NB4 (cell line): ENCODE data around the gene PIK3AP1.
"Not testable (repeated sequence)": the region's sequence is repeated elsewhere in the genome, so short reads cannot be mapped to it uniquely, and the experiment has no call there.

ENCODE experiments used
- DNase-seq: peaks from one replicate; pipeline ENCODE4 v3.0.0; 2010; ENCODE audit warnings: low read depth
- H3K4me3 ChIP-seq: one replicate; pipeline ENCODE4 v1.5.1; 2011; ENCODE audit warnings: mild to moderate bottlenecking, low read depth, low read length, moderate library complexity
- CTCF ChIP-seq: IDR thresholded peaks from one replicate; pipeline ENCODE4 v1.5.1; 2012; ENCODE audit warnings: low read depth, low read length
- MAX ChIP-seq: IDR thresholded peaks from 2 replicates; pipeline ENCODE4 v1.6.1; 2011; ENCODE audit warnings: low read depth, low read length
- MYC ChIP-seq: IDR thresholded peaks from 2 replicates; pipeline ENCODE4 v1.6.1; 2011; ENCODE audit warnings: low read depth, low read length
- POLR2A ChIP-seq: IDR thresholded peaks from 2 replicates; pipeline ENCODE4 v1.6.1; 2011; ENCODE audit warnings: mild to moderate bottlenecking; ENCODE audit not compliant: insufficient read length; ENCODE audit errors: extremely low read depth

Gene PIK3AP1

GRCh38 chr10:96556003-96556402 is 164.3 kb downstream of the PIK3AP1 start:
- DNase-seq = peak; percentile 44
- H3K4me3 ChIP-seq = no peak overlapping the region
- TF ChIP-seq MAX (no peak), MYC (no peak), POLR2A (no peak), CTCF (peak; percentile 55)

- TF ChIP-seq MYC (no peak), CTCF (no peak), MAX (no peak), POLR2A (no peak)
- H3K4me3 ChIP-seq = no peak overlapping the region
- no peak for DNase-seq
Measured at GRCh38 chr10:96555330-96555729, 165.0 kb downstream of the PIK3AP1 start.

- no peak for TF ChIP-seq CTCF
- no peak overlapping the region for H3K4me3 ChIP-seq
- DNase-seq = no peak
Measured at GRCh38 chr10:96548589-96548988, 171.7 kb downstream of the PIK3AP1 start.

- DNase-seq, H3K4me3 ChIP-seq: not testable (repeated sequence)
Measured at GRCh38 chr10:96545558-96545957, 174.8 kb downstream of the PIK3AP1 start.
